ENCODE measurements around the gene CEP63.

CEP63 gene

DNA sequence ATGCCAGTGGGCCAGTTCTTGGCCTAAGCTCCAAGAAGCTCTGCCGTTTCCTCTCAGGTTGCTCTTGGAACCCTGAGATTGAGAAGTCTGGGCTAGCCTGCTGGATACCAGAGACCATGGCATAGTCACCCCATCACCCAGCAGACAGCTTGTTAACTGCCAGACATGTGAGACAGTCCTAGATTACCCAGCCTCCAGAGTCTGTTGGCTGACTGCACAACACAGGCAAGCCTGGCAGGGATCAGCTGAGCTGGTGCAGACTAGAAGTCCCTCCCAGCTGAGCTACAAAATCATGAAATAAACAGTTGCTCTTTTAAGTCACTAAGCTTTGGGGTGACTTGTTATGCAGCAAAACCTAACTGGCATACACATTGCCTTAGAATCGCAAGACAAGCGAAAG, 5.3 kb upstream of the CEP63 start:
- DNase-seq (ENCODE audit: low spot score) (no peak), ATAC-seq (ENCODE audit: low read depth) (no peak)
- Histone ChIP-seq H3K4me3 (ENCODE audit: severe bottlenecking) (no peak overlapping the region), H3K27me3 (ENCODE audit: insufficient read depth, poor library complexity, severe bottlenecking) (no peaks in the 10 kb centered on the region), H3K36me3 (ENCODE audit: low read depth) (peaks cover 66% of the 10 kb centered on the region), H3K9me3 (ENCODE audit: severe bottlenecking) (no peaks in the 10 kb centered on the region), H3K27ac (ENCODE audit: poor library complexity, severe bottlenecking) (no peak overlapping the region), H3K4me1 (ENCODE audit: insufficient read depth, poor library complexity, severe bottlenecking) (peaks cover 40% of the 10 kb centered on the region)
- TF ChIP-seq, protein P1, sequence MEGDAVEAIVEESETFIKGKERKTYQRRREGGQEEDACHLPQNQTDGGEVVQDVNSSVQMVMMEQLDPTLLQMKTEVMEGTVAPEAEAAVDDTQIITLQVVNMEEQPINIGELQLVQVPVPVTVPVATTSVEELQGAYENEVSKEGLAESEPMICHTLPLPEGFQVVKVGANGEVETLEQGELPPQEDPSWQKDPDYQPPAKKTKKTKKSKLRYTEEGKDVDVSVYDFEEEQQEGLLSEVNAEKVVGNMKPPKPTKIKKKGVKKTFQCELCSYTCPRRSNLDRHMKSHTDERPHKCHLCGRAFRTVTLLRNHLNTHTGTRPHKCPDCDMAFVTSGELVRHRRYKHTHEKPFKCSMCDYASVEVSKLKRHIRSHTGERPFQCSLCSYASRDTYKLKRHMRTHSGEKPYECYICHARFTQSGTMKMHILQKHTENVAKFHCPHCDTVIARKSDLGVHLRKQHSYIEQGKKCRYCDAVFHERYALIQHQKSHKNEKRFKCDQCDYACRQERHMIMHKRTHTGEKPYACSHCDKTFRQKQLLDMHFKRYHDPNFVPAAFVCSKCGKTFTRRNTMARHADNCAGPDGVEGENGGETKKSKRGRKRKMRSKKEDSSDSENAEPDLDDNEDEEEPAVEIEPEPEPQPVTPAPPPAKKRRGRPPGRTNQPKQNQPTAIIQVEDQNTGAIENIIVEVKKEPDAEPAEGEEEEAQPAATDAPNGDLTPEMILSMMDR (IDR thresholded peaks at IDR 0.05; ENCODE audit: poor library complexity, severe bottlenecking): no peak

DNA sequence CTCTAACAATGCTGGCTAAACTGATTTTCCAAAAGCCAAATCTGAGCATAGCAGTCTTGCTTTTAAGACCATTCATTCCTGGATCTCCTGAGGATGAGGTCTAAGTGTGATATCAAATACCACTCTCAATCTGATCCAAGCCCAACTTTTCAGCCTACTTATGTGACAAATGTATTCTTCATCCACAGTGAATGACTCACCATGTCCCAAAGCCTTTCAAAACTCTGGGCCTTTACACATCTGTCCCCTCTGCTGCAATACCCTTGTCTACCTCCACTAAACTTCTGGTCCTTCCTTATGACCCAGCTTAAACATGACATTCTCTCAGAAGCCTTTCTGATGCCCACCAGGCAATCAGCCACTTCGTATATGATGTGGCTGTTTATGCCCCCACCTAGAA, 4.7 kb upstream of the CEP63 start:
- H3K4me1 ChIP-seq (ENCODE audit: insufficient read depth, poor library complexity, severe bottlenecking): peaks cover 34% of the 10 kb centered on the region
- DNase-seq (ENCODE audit: low spot score) (no peak), ATAC-seq (ENCODE audit: low read depth) (no peak)
- TF ChIP-seq, protein P1 (IDR thresholded peaks at IDR 0.05; ENCODE audit: poor library complexity, severe bottlenecking): no peak
- no peaks in the 10 kb centered on the region for H3K9me3 ChIP-seq (ENCODE audit: severe bottlenecking)
- no peak overlapping the region for H3K4me3 ChIP-seq (ENCODE audit: severe bottlenecking)
- H3K27me3 ChIP-seq (ENCODE audit: insufficient read depth, poor library complexity, severe bottlenecking): no peaks in the 10 kb centered on the region
- H3K36me3 ChIP-seq (ENCODE audit: low read depth): peaks cover 66% of the 10 kb centered on the region
- no peak overlapping the region for H3K27ac ChIP-seq (ENCODE audit: poor library complexity, severe bottlenecking)

DNA sequence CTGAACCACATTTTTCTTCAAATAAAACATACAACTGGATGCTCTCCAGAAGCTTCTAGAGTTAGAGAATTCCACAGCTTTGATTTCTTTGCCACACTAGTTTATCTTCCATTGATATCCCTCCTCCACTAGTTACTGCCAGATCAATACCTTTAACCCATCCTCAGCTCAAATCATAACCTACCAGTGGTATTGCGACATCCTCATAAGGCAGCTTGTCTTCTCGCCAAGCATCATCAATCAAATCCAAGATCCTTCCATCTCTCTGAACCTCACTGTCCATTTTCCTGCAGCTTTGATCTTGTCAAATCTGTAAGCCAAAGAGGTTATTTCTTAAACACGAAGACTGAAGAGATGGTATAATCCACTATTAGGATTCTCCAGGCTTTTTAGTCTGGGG, 3.2 kb upstream of the CEP63 start:
- DNase-seq (ENCODE audit: low spot score): no peak
- Histone ChIP-seq H3K4me3 (ENCODE audit: severe bottlenecking) (no peak overlapping the region), H3K9me3 (ENCODE audit: severe bottlenecking) (no peaks in the 10 kb centered on the region), H3K36me3 (ENCODE audit: low read depth) (peaks cover 55% of the 10 kb centered on the region), H3K27ac (ENCODE audit: poor library complexity, severe bottlenecking) (peak overlapping the region; percentile 87), H3K27me3 (ENCODE audit: insufficient read depth, poor library complexity, severe bottlenecking) (no peaks in the 10 kb centered on the region), H3K4me1 (ENCODE audit: insufficient read depth, poor library complexity, severe bottlenecking) (peaks cover 19% of the 10 kb centered on the region)
- TF ChIP-seq, protein P1 (IDR thresholded peaks at IDR 0.05; ENCODE audit: poor library complexity, severe bottlenecking): no peak
- ATAC-seq (ENCODE audit: low read depth): no peak

DNA sequence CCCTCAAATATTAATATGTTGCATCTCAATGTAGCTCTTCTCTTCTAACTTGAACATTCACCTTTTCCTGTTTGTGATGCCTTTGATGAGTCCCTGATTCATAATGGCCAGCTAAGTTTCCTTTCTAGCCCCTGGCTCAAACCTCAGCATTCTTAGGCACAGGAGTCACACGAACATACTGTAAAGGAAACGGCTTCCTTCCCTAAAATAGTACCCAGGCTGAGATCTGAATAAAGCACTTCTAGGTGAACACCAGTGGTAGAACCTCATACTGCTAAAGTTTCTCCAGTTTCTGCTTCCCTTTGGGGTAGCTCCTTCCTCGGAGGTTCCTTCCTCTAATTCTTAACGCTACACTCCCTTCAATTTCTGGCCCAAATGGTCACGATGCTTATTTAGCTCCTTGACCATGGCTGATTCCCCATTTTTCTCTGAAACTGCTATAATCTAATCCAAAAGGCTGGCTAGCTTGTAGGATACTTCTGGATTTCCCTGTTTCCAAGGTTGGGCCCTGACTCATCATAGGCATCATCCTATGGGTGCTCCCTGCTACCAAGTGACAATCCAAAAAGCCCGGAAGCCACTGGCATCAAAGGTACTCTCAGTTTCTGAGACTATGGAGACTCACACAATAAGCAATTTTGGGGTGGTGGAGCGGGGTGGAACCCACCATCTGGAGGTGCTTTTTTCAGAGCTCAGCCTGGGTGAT, 2.5 kb upstream of the CEP63 start:
- peak; percentile 44 for ATAC-seq (ENCODE audit: low read depth)

More for the DNA sequence above, 2.5 kb upstream of the CEP63 start:
- H3K4me3 ChIP-seq (ENCODE audit: severe bottlenecking): no peak overlapping the region
- H3K27ac ChIP-seq (ENCODE audit: poor library complexity, severe bottlenecking): peak overlapping the region; percentile 87
- H3K4me1 ChIP-seq (ENCODE audit: insufficient read depth, poor library complexity, severe bottlenecking): peaks cover 18% of the 10 kb centered on the region
- TF ChIP-seq, protein P1 (IDR thresholded peaks at IDR 0.05; ENCODE audit: poor library complexity, severe bottlenecking): no peak
- no peaks in the 10 kb centered on the region for H3K9me3 ChIP-seq (ENCODE audit: severe bottlenecking)
- H3K27me3 ChIP-seq (ENCODE audit: insufficient read depth, poor library complexity, severe bottlenecking): no peaks in the 10 kb centered on the region
- H3K36me3 ChIP-seq (ENCODE audit: low read depth): peaks cover 48% of the 10 kb centered on the region
- no peak for DNase-seq (ENCODE audit: low spot score)

All from RWPE2 (cell line).